Keratinocyte (primary cell): ENCODE data around the gene CLEC18A. TPM values are rescaled to one million over a fixed set of nuclear protein-coding genes. Genes with fewer than 3 reads are reported as not detected.

ENCODE experiments used
- DNase-seq: peaks from one replicate; pipeline ENCODE4 v3.0.0-alpha.2; 2011; ENCODE audit warnings: low read depth, missing footprints, low spot score
- FAIRE-seq: peaks from 2 replicates; lab custom pipeline; 2011; peaks lifted over from hg19 to GRCh38; lab: Jason Lieb, UNC
- H2AFZ ChIP-seq: 2 replicates; pipeline ENCODE4 v1.6.0; 2012; ENCODE audit warnings: low read length, control low read depth, inconsistent platforms; ENCODE audit not compliant: control insufficient read depth
- H3K27ac ChIP-seq: 2 replicates; pipeline ENCODE4 v1.5.1; 2011; ENCODE audit warnings: low read length; ENCODE audit not compliant: control insufficient read depth, insufficient read depth
- H3K27me3 ChIP-seq: 3 replicates; pipeline ENCODE4 v1.6.0; 2011; ENCODE audit warnings: low read length; ENCODE audit not compliant: control insufficient read depth, insufficient read depth; ENCODE audit errors: extremely low read depth
- H3K36me3 ChIP-seq, 2 experiments: 2 replicates in 1 of 2; 3 replicates in 1 of 2; pipeline ENCODE4 v1.5.1; 2011; ENCODE audit warnings: low read length in 2 of 2, mild to moderate bottlenecking in 1 of 2; ENCODE audit not compliant: control insufficient read depth in 2 of 2, insufficient read depth in 2 of 2; ENCODE audit errors: extremely low read depth in 1 of 2
- H3K4me1 ChIP-seq: 3 replicates; pipeline ENCODE4 v1.5.1; 2011; ENCODE audit warnings: low read length; ENCODE audit not compliant: control insufficient read depth, insufficient read depth; ENCODE audit errors: extremely low read depth
- H3K4me2 ChIP-seq: 3 replicates; pipeline ENCODE4 v1.6.0; 2011; ENCODE audit warnings: low read depth, low read length; ENCODE audit not compliant: control insufficient read depth, insufficient read depth; ENCODE audit errors: extremely low read depth
- H3K4me3 ChIP-seq, 3 experiments: fragments of 200-600 bp in 1 of 3; sonication (generic) in 1 of 3; 2 replicates in 2 of 3; 3 replicates in 1 of 3; pipeline ENCODE4 v1.5.1; 2011 to 2016; ENCODE audit warnings: low read length in 3 of 3, mild to moderate bottlenecking in 3 of 3, control low read depth in 2 of 3, inconsistent platforms in 1 of 3, low read depth in 1 of 3, mixed read lengths in 1 of 3, mixed run types in 1 of 3, moderate library complexity in 1 of 3; ENCODE audit not compliant: control insufficient read depth in 2 of 3, insufficient read depth in 2 of 3; ENCODE audit errors: extremely low read depth in 1 of 3
- H3K79me2 ChIP-seq: 2 replicates; pipeline ENCODE4 v1.6.0; 2012; ENCODE audit warnings: low read length; ENCODE audit not compliant: control insufficient read depth, insufficient read depth
- H3K9ac ChIP-seq: 3 replicates; pipeline ENCODE4 v1.6.0; 2011; ENCODE audit warnings: low read length; ENCODE audit not compliant: control insufficient read depth, insufficient read depth; ENCODE audit errors: extremely low read depth
- H3K9me1 ChIP-seq: 3 replicates; pipeline ENCODE4 v1.6.0; 2011; ENCODE audit warnings: low read length; ENCODE audit not compliant: control insufficient read depth, insufficient read depth; ENCODE audit errors: extremely low read depth
- H3K9me3 ChIP-seq: 2 replicates; pipeline ENCODE4 v1.5.1; 2012; ENCODE audit warnings: low read depth, low read length; ENCODE audit not compliant: control insufficient read depth
- H4K20me1 ChIP-seq: 3 replicates; pipeline ENCODE4 v1.6.0; 2011; ENCODE audit warnings: low read length; ENCODE audit not compliant: control insufficient read depth, insufficient read depth; ENCODE audit errors: extremely low read depth
- EZH2 ChIP-seq: IDR thresholded peaks from one replicate; pipeline ENCODE4 v1.6.1; 2012; ENCODE audit warnings: inconsistent platforms, mild to moderate bottlenecking, low read length, moderate library complexity
- dilution Hi-C: fragments of 300-500 bp; cut with MboI; formaldehyde crosslinking; loops from one replicate; pipeline ENCODE4 v1.7.0; 2020; ENCODE audit warnings: low sequenced_read_pairs; ENCODE audit not compliant: extremely low pct_ligation_motif_present
- polyA plus RNA-seq, 5 experiments: library from polyadenylated mRNA; depleted of rRNA in 3 of 5; stranded (reverse) in 3 of 5; stranded (forward) in 1 of 5; unstranded in 1 of 5; fragments of >200 nt; gene quantifications; 1 replicate in 1 of 5; 2 replicates in 3 of 5; 3 replicates in 1 of 5; pipeline versions ENCODE4 v1.2.1 to v1.2.3, GENCODE V29; 2011 to 2012; ENCODE audit warnings: missing spikeins in 2 of 5, low read depth in 1 of 5, low replicate concordance in 1 of 5
- TF ChIP-seq, protein P1 (sequence below), 3 experiments: IDR thresholded peaks in 1 of 3; conservative IDR thresholded peaks in 1 of 3; optimal IDR thresholded peaks in 1 of 3; 2 replicates in 2 of 3; 3 replicates in 1 of 3; pipeline versions ENCODE3 to v1.5.1; 2011; ENCODE audit warnings: low read length in 3 of 3, mild to moderate bottlenecking in 3 of 3, moderate library complexity in 2 of 3, control low read depth in 1 of 3, inconsistent platforms in 1 of 3; ENCODE audit not compliant: insufficient read depth in 2 of 3; ENCODE audit errors: extremely low read depth in 1 of 3

CLEC18A gene
- polyA plus RNA-seq, 1 donor (not counting 4 experiments of a cell fraction or from before 2014, with no cell fraction given), result 0.14 TPM

GRCh38 chr16:69916462-69916861 lies 34.7 kb upstream of the CLEC18A start:
- no peak for DNase-seq
- Histone ChIP-seq H3K27ac (no peak overlapping the region), H3K9ac (no peak overlapping the region), H4K20me1 (no peaks in the 10 kb centered on the region), H3K9me1 (no peaks in the 10 kb centered on the region), H3K79me2 (no peaks in the 10 kb centered on the region), H3K9me3 (no peaks in the 10 kb centered on the region), H2AFZ (no peak overlapping the region), H3K27me3 (no peaks in the 10 kb centered on the region), H3K4me3 (no peak overlapping the region), H3K4me2 (no peak overlapping the region), H3K36me3 (no peaks in the 10 kb centered on the region), H3K4me1 (peaks cover 10% of the 10 kb centered on the region)
- no peak for FAIRE-seq
- dilution Hi-C loops, result no loop called here
- TF ChIP-seq, protein P1, sequence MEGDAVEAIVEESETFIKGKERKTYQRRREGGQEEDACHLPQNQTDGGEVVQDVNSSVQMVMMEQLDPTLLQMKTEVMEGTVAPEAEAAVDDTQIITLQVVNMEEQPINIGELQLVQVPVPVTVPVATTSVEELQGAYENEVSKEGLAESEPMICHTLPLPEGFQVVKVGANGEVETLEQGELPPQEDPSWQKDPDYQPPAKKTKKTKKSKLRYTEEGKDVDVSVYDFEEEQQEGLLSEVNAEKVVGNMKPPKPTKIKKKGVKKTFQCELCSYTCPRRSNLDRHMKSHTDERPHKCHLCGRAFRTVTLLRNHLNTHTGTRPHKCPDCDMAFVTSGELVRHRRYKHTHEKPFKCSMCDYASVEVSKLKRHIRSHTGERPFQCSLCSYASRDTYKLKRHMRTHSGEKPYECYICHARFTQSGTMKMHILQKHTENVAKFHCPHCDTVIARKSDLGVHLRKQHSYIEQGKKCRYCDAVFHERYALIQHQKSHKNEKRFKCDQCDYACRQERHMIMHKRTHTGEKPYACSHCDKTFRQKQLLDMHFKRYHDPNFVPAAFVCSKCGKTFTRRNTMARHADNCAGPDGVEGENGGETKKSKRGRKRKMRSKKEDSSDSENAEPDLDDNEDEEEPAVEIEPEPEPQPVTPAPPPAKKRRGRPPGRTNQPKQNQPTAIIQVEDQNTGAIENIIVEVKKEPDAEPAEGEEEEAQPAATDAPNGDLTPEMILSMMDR (optimal IDR thresholded peaks at IDR 0.05 in 1 of 3, IDR thresholded peaks at IDR 0.05 in 1 of 3, conservative IDR thresholded peaks at IDR 0.05 in 1 of 3; ENCODE audit: extremely low read depth in 1 of 3, insufficient read depth in 2 of 3, low read length in 3 of 3), result no peak
- TF ChIP-seq EZH2, result no peak

DNA sequence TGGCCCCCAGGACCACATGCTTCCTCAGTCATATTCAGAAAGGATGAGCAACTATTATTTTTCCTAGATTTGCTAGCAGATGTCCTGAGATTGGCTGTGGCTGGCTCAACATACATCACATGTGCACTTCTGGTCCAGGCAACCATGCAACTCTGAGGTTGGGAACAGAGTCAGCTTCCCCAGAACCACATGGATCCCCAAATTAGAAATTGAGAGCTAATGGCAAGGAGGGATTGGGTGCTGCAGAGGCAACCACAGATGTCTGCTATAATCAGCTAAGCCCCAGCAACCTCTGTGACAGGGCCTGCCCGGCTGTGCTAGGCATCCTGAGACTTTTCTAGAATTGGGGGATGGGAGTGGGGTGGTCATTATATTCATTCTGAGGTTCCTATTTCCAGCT lies 33.8 kb upstream of the CLEC18A start:
- DNase-seq, result no peak
- TF ChIP-seq, protein P1 (optimal IDR thresholded peaks at IDR 0.05 in 1 of 3, IDR thresholded peaks at IDR 0.05 in 1 of 3, conservative IDR thresholded peaks at IDR 0.05 in 1 of 3; ENCODE audit: extremely low read depth in 1 of 3, insufficient read depth in 2 of 3, low read length in 3 of 3), result no peak
- TF ChIP-seq EZH2, result no peak
- no peak overlapping the region for H3K4me3 ChIP-seq
- peaks cover 10% of the 10 kb centered on the region for H3K4me1 ChIP-seq
- FAIRE-seq, result no peak
- dilution Hi-C loops, result no loop called here
- H2AFZ ChIP-seq, result no peak overlapping the region
- no peaks in the 10 kb centered on the region for H3K36me3 ChIP-seq
- no peaks in the 10 kb centered on the region for H3K9me1 ChIP-seq
- H3K9ac ChIP-seq, result no peak overlapping the region
- no peaks in the 10 kb centered on the region for H4K20me1 ChIP-seq
- no peaks in the 10 kb centered on the region for H3K9me3 ChIP-seq
- peak overlapping the region; percentile 59 for H3K4me2 ChIP-seq
- no peak overlapping the region for H3K27ac ChIP-seq
- H3K27me3 ChIP-seq, result no peaks in the 10 kb centered on the region
- no peaks in the 10 kb centered on the region for H3K79me2 ChIP-seq
